ENCODE results near the gene CSAG1.
"Not testable (repeated sequence)": the region's sequence is repeated elsewhere in the genome, so short reads cannot be mapped to it uniquely, and the experiment has no call there.

The CSAG1 gene

DNA sequence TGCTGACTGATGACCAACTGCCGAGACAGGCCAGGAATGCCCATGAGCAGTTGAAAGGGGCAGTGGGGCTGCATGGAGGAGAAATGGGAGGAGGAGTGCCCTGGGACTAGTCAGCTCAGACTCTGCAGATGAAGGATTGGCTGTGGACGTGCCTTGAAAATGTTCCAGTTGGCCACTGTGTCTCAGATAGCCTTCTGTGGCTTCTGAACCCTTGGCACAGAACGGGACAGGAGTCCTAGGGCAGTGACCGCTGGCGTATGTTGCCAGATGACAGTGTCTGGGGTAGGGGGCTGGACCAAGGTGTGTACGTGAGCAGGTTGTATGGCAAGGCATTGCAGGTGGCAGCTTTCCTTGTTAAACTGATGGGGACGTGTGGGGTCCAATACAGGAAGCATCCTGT, 27.0 kb downstream of the CSAG1 start:
- not testable (repeated sequence) for H3F3A ChIP-seq (ENCODE audit: control insufficient read depth, insufficient read depth); H3K27ac ChIP-seq (ENCODE audit: low read depth, low read length); H3K9me3 ChIP-seq (ENCODE audit: control insufficient read depth, insufficient read depth, low read length); H3K9me2 ChIP-seq (replicated peaks; ENCODE audit: control insufficient read depth, low read length); H3K36me3 ChIP-seq (ENCODE audit: control insufficient read depth, low read length); H3K27me3 ChIP-seq (ENCODE audit: control insufficient read depth, low read length); H3K4me3 ChIP-seq (ENCODE audit: low read length); H3K4me2 ChIP-seq (ENCODE audit: low read length); H3K4me1 ChIP-seq (ENCODE audit: control insufficient read depth, low read length); H4K20me1 ChIP-seq (ENCODE audit: control insufficient read depth, insufficient read depth, low read depth, low read length); H3K79me2 ChIP-seq (ENCODE audit: control insufficient read depth, low read length)

GRCh38 chrX:152700390-152700789, 33.1 kb downstream of the CSAG1 start:
- H3K4me2 ChIP-seq (ENCODE audit: low read length); H3K79me2 ChIP-seq (ENCODE audit: control insufficient read depth, low read length); H4K20me1 ChIP-seq (ENCODE audit: control insufficient read depth, insufficient read depth, low read depth, low read length); H3K9me3 ChIP-seq (ENCODE audit: control insufficient read depth, insufficient read depth, low read length); H3F3A ChIP-seq (ENCODE audit: control insufficient read depth, insufficient read depth); H3K9me2 ChIP-seq (replicated peaks; ENCODE audit: control insufficient read depth, low read length); H3K4me1 ChIP-seq (ENCODE audit: control insufficient read depth, low read length); H3K27me3 ChIP-seq (ENCODE audit: control insufficient read depth, low read length); H3K27ac ChIP-seq (ENCODE audit: low read depth, low read length); H3K4me3 ChIP-seq (ENCODE audit: low read length); H3K36me3 ChIP-seq (ENCODE audit: control insufficient read depth, low read length): not testable (repeated sequence)

DNA sequence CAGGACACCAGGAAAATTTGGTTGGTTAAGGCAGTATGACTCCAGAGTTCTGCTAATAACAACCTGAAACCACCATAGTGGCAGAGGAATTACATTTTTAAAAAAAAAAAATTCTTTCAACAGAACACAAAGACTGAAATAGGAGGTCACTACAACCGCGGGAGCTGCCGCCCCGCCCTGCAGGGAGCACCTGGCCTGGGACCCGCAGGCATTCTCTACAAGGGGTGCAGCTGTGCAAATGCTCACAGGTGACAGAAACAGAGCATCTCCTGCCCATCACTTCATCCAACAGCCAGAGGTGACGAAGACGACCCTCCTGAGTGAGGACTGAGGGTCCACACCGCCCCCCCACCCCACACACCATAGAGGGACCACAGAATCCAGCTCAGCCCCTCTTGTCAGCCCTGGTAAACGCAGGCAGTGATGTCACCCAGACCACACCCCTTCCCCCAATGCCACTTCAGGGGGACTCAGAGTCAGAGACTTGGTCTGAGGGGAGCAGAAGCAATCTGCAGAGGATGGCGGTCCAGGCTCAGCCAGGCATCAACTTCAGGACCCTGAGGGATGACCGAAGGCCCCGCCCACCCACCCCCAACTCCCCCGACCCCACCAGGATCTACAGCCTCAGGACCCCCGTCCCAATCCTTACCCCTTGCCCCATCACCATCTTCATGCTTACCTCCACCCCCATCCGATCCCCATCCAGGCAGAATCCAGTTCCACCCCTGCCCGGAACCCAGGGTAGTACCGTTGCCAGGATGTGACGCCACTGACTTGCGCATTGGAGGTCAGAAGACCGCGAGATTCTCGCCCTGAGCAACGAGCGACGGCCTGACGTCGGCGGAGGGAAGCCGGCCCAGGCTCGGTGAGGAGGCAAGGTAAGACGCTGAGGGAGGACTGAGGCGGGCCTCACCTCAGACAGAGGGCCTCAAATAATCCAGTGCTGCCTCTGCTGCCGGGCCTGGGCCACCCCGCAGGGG, 35.3 kb downstream of the CSAG1 start, which contains the start of gene MAGEA3:
Gene MAGEA3, plus strand, starts transcription at position 843 of the 980 bp plus-strand sequence. CDS start 2,039 bp downstream, outside the sequence.
- not testable (repeated sequence) for H3F3A ChIP-seq (ENCODE audit: control insufficient read depth, insufficient read depth); H3K36me3 ChIP-seq (ENCODE audit: control insufficient read depth, low read length); H3K27me3 ChIP-seq (ENCODE audit: control insufficient read depth, low read length); H3K79me2 ChIP-seq (ENCODE audit: control insufficient read depth, low read length); H3K9me3 ChIP-seq (ENCODE audit: control insufficient read depth, insufficient read depth, low read length); H3K4me2 ChIP-seq (ENCODE audit: low read length); H4K20me1 ChIP-seq (ENCODE audit: control insufficient read depth, insufficient read depth, low read depth, low read length); H3K4me1 ChIP-seq (ENCODE audit: control insufficient read depth, low read length); H3K4me3 ChIP-seq (ENCODE audit: low read length); H3K9me2 ChIP-seq (replicated peaks; ENCODE audit: control insufficient read depth, low read length); H3K27ac ChIP-seq (ENCODE audit: low read depth, low read length)

DNA sequence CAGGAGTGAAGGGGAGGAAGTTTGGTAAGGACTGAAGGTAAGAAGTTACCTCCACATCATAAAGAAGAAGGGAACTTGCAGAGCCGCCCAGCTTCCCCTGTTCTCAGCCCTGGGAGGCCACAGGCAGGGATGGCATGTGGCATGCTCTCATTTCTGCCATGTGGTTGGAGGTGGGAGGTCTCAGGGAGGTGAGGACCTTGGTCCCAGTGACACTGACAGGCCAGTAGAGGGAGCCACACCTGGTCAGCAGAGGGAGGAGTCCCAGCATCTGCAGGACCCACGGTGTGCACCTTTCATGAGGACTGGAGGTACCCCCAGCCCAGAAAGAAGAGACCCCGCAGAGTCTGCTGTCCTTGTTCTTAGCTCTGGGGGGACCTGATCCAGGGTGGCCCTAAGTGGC, 52.5 kb downstream of the CSAG1 start:
- not testable (repeated sequence) for H3K79me2 ChIP-seq (ENCODE audit: control insufficient read depth, low read length); H3F3A ChIP-seq (ENCODE audit: control insufficient read depth, insufficient read depth); H3K36me3 ChIP-seq (ENCODE audit: control insufficient read depth, low read length); H3K4me1 ChIP-seq (ENCODE audit: control insufficient read depth, low read length); H3K27ac ChIP-seq (ENCODE audit: low read depth, low read length); H3K4me2 ChIP-seq (ENCODE audit: low read length); H3K4me3 ChIP-seq (ENCODE audit: low read length); H4K20me1 ChIP-seq (ENCODE audit: control insufficient read depth, insufficient read depth, low read depth, low read length); H3K9me2 ChIP-seq (replicated peaks; ENCODE audit: control insufficient read depth, low read length); H3K9me3 ChIP-seq (ENCODE audit: control insufficient read depth, insufficient read depth, low read length); H3K27me3 ChIP-seq (ENCODE audit: control insufficient read depth, low read length)
